ENCODE data around the gene NFIB. TPM values are rescaled to one million over a fixed set of nuclear protein-coding genes. Genes with fewer than 3 reads are reported as not detected.

Gene NFIB
- total RNA-seq, 1 donor from 2014 or later: 9.4 TPM

- Mint-ChIP-seq H3K27me3 (ENCODE audit: low read depth, unreplicated experiment) (no peaks in the 10 kb centered on the region), H3K9me3 (ENCODE audit: unreplicated experiment) (no peaks in the 10 kb centered on the region), H3K36me3 (ENCODE audit: low read depth, unreplicated experiment) (no peaks in the 10 kb centered on the region), H3K27ac (ENCODE audit: unreplicated experiment) (peak overlapping the region; percentile 13), H3K4me1 (ENCODE audit: low read depth, unreplicated experiment) (peaks cover 12% of the 10 kb centered on the region), H3K4me3 (ENCODE audit: unreplicated experiment) (no peak overlapping the region)
- Histone ChIP-seq H4K20me1 (ENCODE audit: insufficient read depth, low read length) (no peaks in the 10 kb centered on the region), H3K9me3 (ENCODE audit: insufficient read depth, low read depth, low read length) (no peaks in the 10 kb centered on the region), H3K4me3 (ENCODE audit: insufficient read depth, low read depth, low read length) (no peak overlapping the region), H3K79me2 (ENCODE audit: insufficient read depth, low read length) (no peaks in the 10 kb centered on the region), H3K27me3 (ENCODE audit: insufficient read depth, low read length) (no peaks in the 10 kb centered on the region), H3K27ac (ENCODE audit: low read depth, low read length) (no peak overlapping the region), H2AFZ (ENCODE audit: low read depth, low read length) (no peak overlapping the region), H3K4me2 (ENCODE audit: low read length) (no peak overlapping the region), H3K36me3 (ENCODE audit: insufficient read depth, low read length) (peaks cover 11% of the 10 kb centered on the region), H3K4me1 (ENCODE audit: insufficient read depth, low read length) (peaks cover 7% of the 10 kb centered on the region), H3K9ac (ENCODE audit: low read length) (no peak overlapping the region)
- no peak for FAIRE-seq
- DNase-seq (ENCODE audit: low read depth): peak; percentile 88
- TF ChIP-seq CTCF (IDR thresholded peaks at IDR 0.05; ENCODE audit: insufficient read depth, low read depth, low read length) (no peak), EZH2 (IDR thresholded peaks at IDR 0.05; ENCODE audit: insufficient read depth, low read length) (no peak)
These were observed 194.0 kb downstream of the NFIB start for GRCh38 chr9:14119694-14120514.

GRCh38 chr9:14112226-14112625 lies 201.7 kb downstream of the NFIB start:
- no peak overlapping the region for H2AFZ ChIP-seq (ENCODE audit: low read depth, low read length)
- no peaks in the 10 kb centered on the region for H3K27me3 ChIP-seq (ENCODE audit: insufficient read depth, low read length)
- no peak overlapping the region for H3K4me2 ChIP-seq (ENCODE audit: low read length)
- no peak overlapping the region for H3K9ac ChIP-seq (ENCODE audit: low read length)
- H3K27ac Mint-ChIP-seq (ENCODE audit: unreplicated experiment): no peak overlapping the region
- no peak overlapping the region for H3K27ac ChIP-seq (ENCODE audit: low read depth, low read length)
- H3K4me1 ChIP-seq (ENCODE audit: insufficient read depth, low read length): no peaks in the 10 kb centered on the region
- no peaks in the 10 kb centered on the region for H3K79me2 ChIP-seq (ENCODE audit: insufficient read depth, low read length)
- H3K36me3 Mint-ChIP-seq (ENCODE audit: low read depth, unreplicated experiment): no peaks in the 10 kb centered on the region
- H3K36me3 ChIP-seq (ENCODE audit: insufficient read depth, low read length): peaks cover 7% of the 10 kb centered on the region
- no peaks in the 10 kb centered on the region for H4K20me1 ChIP-seq (ENCODE audit: insufficient read depth, low read length)
- no peak for DNase-seq (ENCODE audit: low read depth)
- FAIRE-seq: no peak
- TF ChIP-seq EZH2 (IDR thresholded peaks at IDR 0.05; ENCODE audit: insufficient read depth, low read length): no peak
- no peak for TF ChIP-seq CTCF (IDR thresholded peaks at IDR 0.05; ENCODE audit: insufficient read depth, low read depth, low read length)
- no peaks in the 10 kb centered on the region for H3K27me3 Mint-ChIP-seq (ENCODE audit: low read depth, unreplicated experiment)
- no peak overlapping the region for H3K4me3 ChIP-seq (ENCODE audit: insufficient read depth, low read depth, low read length)
- H3K9me3 Mint-ChIP-seq (ENCODE audit: unreplicated experiment): no peaks in the 10 kb centered on the region
- no peaks in the 10 kb centered on the region for H3K4me1 Mint-ChIP-seq (ENCODE audit: low read depth, unreplicated experiment)
- H3K9me3 ChIP-seq (ENCODE audit: insufficient read depth, low read depth, low read length): no peaks in the 10 kb centered on the region
- no peak overlapping the region for H3K4me3 Mint-ChIP-seq (ENCODE audit: unreplicated experiment)

- no peaks in the 10 kb centered on the region for H3K9me3 Mint-ChIP-seq (ENCODE audit: unreplicated experiment)
- no peak overlapping the region for H3K27ac Mint-ChIP-seq (ENCODE audit: unreplicated experiment)
- no peaks in the 10 kb centered on the region for H3K4me1 ChIP-seq (ENCODE audit: insufficient read depth, low read length)
- no peaks in the 10 kb centered on the region for H3K4me1 Mint-ChIP-seq (ENCODE audit: low read depth, unreplicated experiment)
- H3K27me3 Mint-ChIP-seq (ENCODE audit: low read depth, unreplicated experiment): no peaks in the 10 kb centered on the region
- DNase-seq (ENCODE audit: low read depth) (no peak), FAIRE-seq (no peak)
- H3K4me2 ChIP-seq (ENCODE audit: low read length): no peak overlapping the region
- no peaks in the 10 kb centered on the region for H3K27me3 ChIP-seq (ENCODE audit: insufficient read depth, low read length)
- no peak overlapping the region for H2AFZ ChIP-seq (ENCODE audit: low read depth, low read length)
- no peaks in the 10 kb centered on the region for H3K79me2 ChIP-seq (ENCODE audit: insufficient read depth, low read length)
- no peaks in the 10 kb centered on the region for H3K9me3 ChIP-seq (ENCODE audit: insufficient read depth, low read depth, low read length)
- H3K36me3 ChIP-seq (ENCODE audit: insufficient read depth, low read length): peaks cover 7% of the 10 kb centered on the region
- no peak overlapping the region for H3K4me3 ChIP-seq (ENCODE audit: insufficient read depth, low read depth, low read length)
- TF ChIP-seq CTCF (IDR thresholded peaks at IDR 0.05; ENCODE audit: insufficient read depth, low read depth, low read length): no peak
- no peak for TF ChIP-seq EZH2 (IDR thresholded peaks at IDR 0.05; ENCODE audit: insufficient read depth, low read length)
- no peaks in the 10 kb centered on the region for H3K36me3 Mint-ChIP-seq (ENCODE audit: low read depth, unreplicated experiment)
- H3K4me3 Mint-ChIP-seq (ENCODE audit: unreplicated experiment): no peak overlapping the region
- no peaks in the 10 kb centered on the region for H4K20me1 ChIP-seq (ENCODE audit: insufficient read depth, low read length)
- H3K9ac ChIP-seq (ENCODE audit: low read length): no peak overlapping the region
- no peak overlapping the region for H3K27ac ChIP-seq (ENCODE audit: low read depth, low read length)
These were observed 202.2 kb downstream of the NFIB start for GRCh38 chr9:14111696-14112095.
